ENCODE data around the gene SLIT1.

SLIT1 gene

GRCh38 chr10:97229322-97230015, 43.7 kb upstream of the SLIT1 start:
- Histone ChIP-seq H2AK5ac (ENCODE audit: low read length, severe bottlenecking) (no peak overlapping the region), H2BK12ac (ENCODE audit: low read length in 2 of 2) (no peak overlapping the region), H2AFZ (ENCODE audit: low read depth, low read length) (no peak overlapping the region), H2BK120ac (ENCODE audit: low read depth, low read length) (no peak overlapping the region), H2BK15ac (ENCODE audit: low read depth, poor library complexity, severe bottlenecking) (no peak overlapping the region), H3K23ac (ENCODE audit: low read length in 2 of 2) (no peak overlapping the region), H3K4me3 (ENCODE audit: insufficient read depth in 1 of 2, low read depth in 1 of 2, low read length in 2 of 2) (no peak overlapping the region), H3K27me3 (ENCODE audit: control insufficient read depth in 1 of 2, insufficient read depth in 1 of 2, low read length in 2 of 2) (no peaks in the 10 kb centered on the region), H4K8ac (ENCODE audit: low read length) (no peak overlapping the region), H3K9me3 (ENCODE audit: control insufficient read depth, low read length) (no peaks in the 10 kb centered on the region), H3K4me2 (ENCODE audit: low read length, poor library complexity, severe bottlenecking) (no peak overlapping the region), H3K18ac (ENCODE audit: low read depth in 1 of 2, low read length in 2 of 2) (no peak overlapping the region), H2BK5ac (ENCODE audit: low read depth, low read length, poor library complexity, severe bottlenecking) (no peak overlapping the region), H3K36me3 (ENCODE audit: control insufficient read depth in 1 of 2, insufficient read depth in 2 of 2, low read depth in 1 of 2, low read length in 2 of 2) (peaks cover 3 to 10% of the 10 kb centered on the region in 2 experiments), H3K79me1 (replicated peaks; ENCODE audit: low read length, poor library complexity, severe bottlenecking) (no peaks in the 10 kb centered on the region), H3K14ac (ENCODE audit: low read length in 2 of 2) (no peak overlapping the region), H4K91ac (ENCODE audit: low read length) (no peak overlapping the region), H3K27ac (ENCODE audit: low read length, poor library complexity, severe bottlenecking) (no peak overlapping the region), H3K4ac (ENCODE audit: low read depth in 1 of 2, low read length in 2 of 2) (no peak overlapping the region), H3K9ac (ENCODE audit: low read length) (peak overlapping the region; percentile 64), H3K4me1 (ENCODE audit: control insufficient read depth, insufficient read depth, low read depth, low read length) (no peaks in the 10 kb centered on the region)
- 95% methylated on average over 1 of the region's 1 CpG for WGBS
- DNase-seq: peak; percentile 11

GRCh38 chr10:97228775-97229157, 43.0 kb upstream of the SLIT1 start:
- Histone ChIP-seq H3K4ac (ENCODE audit: low read depth in 1 of 2, low read length in 2 of 2) (no peak overlapping the region), H3K36me3 (ENCODE audit: control insufficient read depth in 1 of 2, insufficient read depth in 2 of 2, low read depth in 1 of 2, low read length in 2 of 2) (peaks cover 3 to 10% of the 10 kb centered on the region in 2 experiments), H2AK5ac (ENCODE audit: low read length, severe bottlenecking) (no peak overlapping the region), H2BK12ac (ENCODE audit: low read length in 2 of 2) (no peak overlapping the region), H3K4me3 (ENCODE audit: insufficient read depth in 1 of 2, low read depth in 1 of 2, low read length in 2 of 2) (no peak overlapping the region), H3K79me1 (replicated peaks; ENCODE audit: low read length, poor library complexity, severe bottlenecking) (no peaks in the 10 kb centered on the region), H4K91ac (ENCODE audit: low read length) (no peak overlapping the region), H2BK120ac (ENCODE audit: low read depth, low read length) (no peak overlapping the region), H3K23ac (ENCODE audit: low read length in 2 of 2) (no peak overlapping the region), H3K27ac (ENCODE audit: low read length, poor library complexity, severe bottlenecking) (no peak overlapping the region), H3K18ac (ENCODE audit: low read depth in 1 of 2, low read length in 2 of 2) (no peak overlapping the region), H4K8ac (ENCODE audit: low read length) (no peak overlapping the region), H3K9ac (ENCODE audit: low read length) (peak overlapping the region; percentile 64), H3K4me1 (ENCODE audit: control insufficient read depth, insufficient read depth, low read depth, low read length) (no peaks in the 10 kb centered on the region), H2BK5ac (ENCODE audit: low read depth, low read length, poor library complexity, severe bottlenecking) (no peak overlapping the region), H2AFZ (ENCODE audit: low read depth, low read length) (no peak overlapping the region), H3K14ac (ENCODE audit: low read length in 2 of 2) (no peak overlapping the region), H3K9me3 (ENCODE audit: control insufficient read depth, low read length) (no peaks in the 10 kb centered on the region), H2BK15ac (ENCODE audit: low read depth, poor library complexity, severe bottlenecking) (no peak overlapping the region), H3K4me2 (ENCODE audit: low read length, poor library complexity, severe bottlenecking) (no peak overlapping the region), H3K27me3 (ENCODE audit: control insufficient read depth in 1 of 2, insufficient read depth in 1 of 2, low read length in 2 of 2) (no peaks in the 10 kb centered on the region)
- 94% methylated on average over 1 of the region's 1 CpG for WGBS
- DNase-seq: no peak

GRCh38 chr10:97228130-97228774, 42.5 kb upstream of the SLIT1 start:
- Histone ChIP-seq H2AFZ (ENCODE audit: low read depth, low read length) (no peak overlapping the region), H3K27ac (ENCODE audit: low read length, poor library complexity, severe bottlenecking) (no peak overlapping the region), H2BK15ac (ENCODE audit: low read depth, poor library complexity, severe bottlenecking) (no peak overlapping the region), H3K9me3 (ENCODE audit: control insufficient read depth, low read length) (no peaks in the 10 kb centered on the region), H2BK120ac (ENCODE audit: low read depth, low read length) (no peak overlapping the region), H3K79me1 (replicated peaks; ENCODE audit: low read length, poor library complexity, severe bottlenecking) (no peaks in the 10 kb centered on the region), H2BK5ac (ENCODE audit: low read depth, low read length, poor library complexity, severe bottlenecking) (no peak overlapping the region), H4K91ac (ENCODE audit: low read length) (no peak overlapping the region), H3K4me1 (ENCODE audit: control insufficient read depth, insufficient read depth, low read depth, low read length) (no peaks in the 10 kb centered on the region), H3K36me3 (ENCODE audit: control insufficient read depth in 1 of 2, insufficient read depth in 2 of 2, low read depth in 1 of 2, low read length in 2 of 2) (peaks cover 3 to 12% of the 10 kb centered on the region in 2 experiments), H3K23ac (ENCODE audit: low read length in 2 of 2) (no peak overlapping the region), H3K4me3 (ENCODE audit: insufficient read depth in 1 of 2, low read depth in 1 of 2, low read length in 2 of 2) (no peak overlapping the region), H3K4me2 (ENCODE audit: low read length, poor library complexity, severe bottlenecking) (no peak overlapping the region), H3K14ac (ENCODE audit: low read length in 2 of 2) (no peak overlapping the region), H3K18ac (ENCODE audit: low read depth in 1 of 2, low read length in 2 of 2) (no peak overlapping the region), H4K8ac (ENCODE audit: low read length) (no peak overlapping the region), H2BK12ac (ENCODE audit: low read length in 2 of 2) (no peak overlapping the region), H3K9ac (ENCODE audit: low read length) (no peak overlapping the region), H2AK5ac (ENCODE audit: low read length, severe bottlenecking) (no peak overlapping the region), H3K27me3 (ENCODE audit: control insufficient read depth in 1 of 2, insufficient read depth in 1 of 2, low read length in 2 of 2) (no peaks in the 10 kb centered on the region), H3K4ac (ENCODE audit: low read depth in 1 of 2, low read length in 2 of 2) (no peak overlapping the region)
- no peak for DNase-seq
- 97% methylated on average over 3 of the region's 3 CpGs for WGBS

- Histone ChIP-seq H3K9me3 (ENCODE audit: control insufficient read depth, low read length) (no peaks in the 10 kb centered on the region), H3K79me1 (replicated peaks; ENCODE audit: low read length, poor library complexity, severe bottlenecking) (peaks cover 1% of the 10 kb centered on the region), H3K18ac (ENCODE audit: low read depth in 1 of 2, low read length in 2 of 2) (no peak overlapping the region), H2BK120ac (ENCODE audit: low read depth, low read length) (no peak overlapping the region), H3K4ac (ENCODE audit: low read depth in 1 of 2, low read length in 2 of 2) (no peak overlapping the region), H3K4me1 (ENCODE audit: control insufficient read depth, insufficient read depth, low read depth, low read length) (no peaks in the 10 kb centered on the region), H3K36me3 (ENCODE audit: control insufficient read depth in 1 of 2, insufficient read depth in 2 of 2, low read depth in 1 of 2, low read length in 2 of 2) (peaks cover 3 to 17% of the 10 kb centered on the region in 2 experiments), H2BK15ac (ENCODE audit: low read depth, poor library complexity, severe bottlenecking) (no peak overlapping the region), H2AK5ac (ENCODE audit: low read length, severe bottlenecking) (no peak overlapping the region), H2AFZ (ENCODE audit: low read depth, low read length) (no peak overlapping the region), H3K9ac (ENCODE audit: low read length) (no peak overlapping the region), H3K23ac (ENCODE audit: low read length in 2 of 2) (no peak overlapping the region), H4K8ac (ENCODE audit: low read length) (no peak overlapping the region), H3K4me3 (ENCODE audit: insufficient read depth in 1 of 2, low read depth in 1 of 2, low read length in 2 of 2) (no peak overlapping the region), H4K91ac (ENCODE audit: low read length) (no peak overlapping the region), H2BK5ac (ENCODE audit: low read depth, low read length, poor library complexity, severe bottlenecking) (no peak overlapping the region), H3K27ac (ENCODE audit: low read length, poor library complexity, severe bottlenecking) (no peak overlapping the region), H2BK12ac (ENCODE audit: low read length in 2 of 2) (no peak overlapping the region), H3K14ac (ENCODE audit: low read length in 2 of 2) (no peak overlapping the region), H3K4me2 (ENCODE audit: low read length, poor library complexity, severe bottlenecking) (no peak overlapping the region), H3K27me3 (ENCODE audit: control insufficient read depth in 1 of 2, insufficient read depth in 1 of 2, low read length in 2 of 2) (no peaks in the 10 kb centered on the region)
- 95% methylated on average over 3 of the region's 4 CpGs for WGBS
- DNase-seq: no peak
Measured at GRCh38 chr10:97226398-97226797, 40.6 kb upstream of the SLIT1 start.

Data from mesenchymal stem cell (in vitro differentiated cells and primary cell).